ENCODE data around the gene ADGRD1.

The ADGRD1 gene

DNA sequence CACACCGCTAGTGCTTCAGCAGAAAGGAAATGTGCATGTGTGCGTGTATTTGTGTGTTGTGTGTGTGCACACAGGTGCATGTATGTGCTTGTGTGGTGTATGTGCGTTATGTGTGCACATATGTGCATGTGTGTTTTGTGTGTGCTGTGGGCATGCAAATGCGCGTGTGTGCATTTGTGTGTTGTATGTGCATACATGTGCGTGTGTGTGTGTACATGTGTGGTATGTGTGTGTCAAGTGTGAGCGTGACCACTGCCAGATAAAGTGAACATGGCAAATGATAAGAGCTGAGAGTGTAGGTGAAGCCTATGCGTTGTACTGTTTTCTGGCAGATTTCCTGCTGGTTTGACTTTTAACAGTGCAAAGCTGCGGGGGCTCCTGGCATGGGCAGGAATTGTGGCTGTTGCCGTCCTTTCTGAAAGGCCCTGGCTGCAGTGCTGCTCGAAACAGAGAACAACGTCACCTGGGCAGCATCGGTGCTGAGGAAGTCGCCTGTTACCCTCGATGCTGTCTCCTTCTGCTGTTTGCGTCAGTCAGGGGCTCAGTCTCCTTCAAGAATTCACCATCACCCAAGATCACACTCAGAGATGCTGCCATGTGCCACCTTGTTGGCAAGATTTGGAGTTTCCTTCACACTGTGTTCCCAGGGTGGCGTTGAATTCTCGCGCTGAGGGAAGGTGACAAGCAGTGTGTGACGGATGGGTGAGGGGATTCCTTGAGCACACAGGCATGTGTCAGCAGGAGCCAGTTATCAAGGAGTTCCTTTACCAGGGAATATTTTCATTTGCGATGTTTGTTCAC lies 56.1 kb downstream of the ADGRD1 start:
- Histone ChIP-seq H3K27ac (ENCODE audit: low read length) (no peak overlapping the region), H3K27me3 (ENCODE audit: insufficient read depth, low read length, poor library complexity) (no peaks in the 10 kb centered on the region), H3K79me2 (ENCODE audit: insufficient read depth, low read length) (no peaks in the 10 kb centered on the region), H3K4me1 (ENCODE audit: insufficient read depth, low read length) (no peaks in the 10 kb centered on the region), H3K36me3 (ENCODE audit: insufficient read depth, low read length) (no peaks in the 10 kb centered on the region), H3K9ac (ENCODE audit: low read depth, low read length) (no peak overlapping the region), H3K4me3 (ENCODE audit: low read depth in 1 of 2, low read length in 2 of 2) (no peak overlapping the region), H3K4me2 (ENCODE audit: insufficient read depth, low read length) (no peak overlapping the region), H3K9me3 (ENCODE audit: insufficient read depth, low read length, severe bottlenecking) (no peaks in the 10 kb centered on the region), H4K20me1 (ENCODE audit: insufficient read depth, low read length) (no peaks in the 10 kb centered on the region), H2AFZ (ENCODE audit: low read depth, low read length) (no peak overlapping the region)
- TF ChIP-seq, protein P1, sequence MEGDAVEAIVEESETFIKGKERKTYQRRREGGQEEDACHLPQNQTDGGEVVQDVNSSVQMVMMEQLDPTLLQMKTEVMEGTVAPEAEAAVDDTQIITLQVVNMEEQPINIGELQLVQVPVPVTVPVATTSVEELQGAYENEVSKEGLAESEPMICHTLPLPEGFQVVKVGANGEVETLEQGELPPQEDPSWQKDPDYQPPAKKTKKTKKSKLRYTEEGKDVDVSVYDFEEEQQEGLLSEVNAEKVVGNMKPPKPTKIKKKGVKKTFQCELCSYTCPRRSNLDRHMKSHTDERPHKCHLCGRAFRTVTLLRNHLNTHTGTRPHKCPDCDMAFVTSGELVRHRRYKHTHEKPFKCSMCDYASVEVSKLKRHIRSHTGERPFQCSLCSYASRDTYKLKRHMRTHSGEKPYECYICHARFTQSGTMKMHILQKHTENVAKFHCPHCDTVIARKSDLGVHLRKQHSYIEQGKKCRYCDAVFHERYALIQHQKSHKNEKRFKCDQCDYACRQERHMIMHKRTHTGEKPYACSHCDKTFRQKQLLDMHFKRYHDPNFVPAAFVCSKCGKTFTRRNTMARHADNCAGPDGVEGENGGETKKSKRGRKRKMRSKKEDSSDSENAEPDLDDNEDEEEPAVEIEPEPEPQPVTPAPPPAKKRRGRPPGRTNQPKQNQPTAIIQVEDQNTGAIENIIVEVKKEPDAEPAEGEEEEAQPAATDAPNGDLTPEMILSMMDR (IDR thresholded peaks at IDR 0.05; ENCODE audit: borderline replicate concordance, extremely low read depth, low read length, poor library complexity, severe bottlenecking): no peak
- TF ChIP-seq EZH2 (IDR thresholded peaks at IDR 0.05; ENCODE audit: borderline replicate concordance, low read depth, low read length, severe bottlenecking): no peak
- DNase-seq: no peak
- ATAC-seq (ENCODE audit: insufficient read depth, low read depth): no peak

DNA sequence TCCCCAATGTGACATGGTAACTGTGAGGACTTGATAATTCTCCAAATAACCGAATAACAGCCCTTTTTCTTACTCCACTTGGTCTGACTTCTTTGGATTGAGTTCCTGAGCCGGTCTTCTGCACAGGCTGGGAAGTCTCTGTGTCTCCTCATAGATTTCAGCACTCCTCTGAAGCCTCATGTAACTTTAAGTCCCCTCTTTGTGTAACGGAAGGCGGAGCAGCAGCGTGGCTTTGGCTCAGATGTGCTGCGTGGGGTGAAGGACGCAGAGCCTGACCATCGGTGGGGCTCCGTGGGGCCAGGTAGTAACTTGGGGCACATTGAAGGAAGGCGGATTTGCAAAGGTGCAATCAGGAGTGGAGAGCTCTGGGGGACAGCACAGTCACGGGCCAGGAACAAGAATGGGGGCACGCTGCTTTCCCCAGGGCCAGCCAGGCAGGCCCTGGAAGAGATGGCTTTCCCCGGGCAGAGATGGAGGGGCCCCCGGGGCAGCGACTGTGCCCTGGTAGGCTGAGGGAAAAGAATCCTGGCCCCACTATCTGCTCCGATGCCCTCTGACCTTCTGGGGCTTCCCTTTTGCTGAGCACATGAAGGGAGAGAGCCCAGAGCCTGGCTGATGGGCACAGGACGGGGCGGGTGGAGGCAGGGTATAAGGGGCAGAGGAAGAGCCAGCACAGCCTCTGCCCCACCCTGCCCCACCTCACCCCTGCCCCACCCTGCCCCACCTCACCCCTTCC lies 56.9 kb downstream of the ADGRD1 start:
- Histone ChIP-seq H3K4me3 (ENCODE audit: low read depth in 1 of 2, low read length in 2 of 2) (no peak overlapping the region), H3K4me1 (ENCODE audit: insufficient read depth, low read length) (no peaks in the 10 kb centered on the region), H3K79me2 (ENCODE audit: insufficient read depth, low read length) (no peaks in the 10 kb centered on the region), H3K27ac (ENCODE audit: low read length) (no peak overlapping the region), H3K9me3 (ENCODE audit: insufficient read depth, low read length, severe bottlenecking) (no peaks in the 10 kb centered on the region), H2AFZ (ENCODE audit: low read depth, low read length) (no peak overlapping the region), H3K27me3 (ENCODE audit: insufficient read depth, low read length, poor library complexity) (no peaks in the 10 kb centered on the region), H3K9ac (ENCODE audit: low read depth, low read length) (no peak overlapping the region), H4K20me1 (ENCODE audit: insufficient read depth, low read length) (no peaks in the 10 kb centered on the region), H3K4me2 (ENCODE audit: insufficient read depth, low read length) (no peak overlapping the region), H3K36me3 (ENCODE audit: insufficient read depth, low read length) (no peaks in the 10 kb centered on the region)
- no peak for DNase-seq
- no peak for ATAC-seq (ENCODE audit: insufficient read depth, low read depth)
- TF ChIP-seq, protein P1 (IDR thresholded peaks at IDR 0.05; ENCODE audit: borderline replicate concordance, extremely low read depth, low read length, poor library complexity, severe bottlenecking): no peak
- TF ChIP-seq EZH2 (IDR thresholded peaks at IDR 0.05; ENCODE audit: borderline replicate concordance, low read depth, low read length, severe bottlenecking): no peak

GRCh38 chr12:131011165-131012079 lies 57.7 kb downstream of the ADGRD1 start:
- H3K79me2 ChIP-seq (ENCODE audit: insufficient read depth, low read length): no peaks in the 10 kb centered on the region
- DNase-seq: no peak
- H3K27me3 ChIP-seq (ENCODE audit: insufficient read depth, low read length, poor library complexity): no peaks in the 10 kb centered on the region
- no peak overlapping the region for H3K27ac ChIP-seq (ENCODE audit: low read length)
- no peaks in the 10 kb centered on the region for H3K36me3 ChIP-seq (ENCODE audit: insufficient read depth, low read length)
- H3K4me3 ChIP-seq (ENCODE audit: low read depth in 1 of 2, low read length in 2 of 2): no peak overlapping the region
- no peaks in the 10 kb centered on the region for H3K4me1 ChIP-seq (ENCODE audit: insufficient read depth, low read length)
- H4K20me1 ChIP-seq (ENCODE audit: insufficient read depth, low read length): no peaks in the 10 kb centered on the region
- no peaks in the 10 kb centered on the region for H3K9me3 ChIP-seq (ENCODE audit: insufficient read depth, low read length, severe bottlenecking)
- H2AFZ ChIP-seq (ENCODE audit: low read depth, low read length): no peak overlapping the region
- no peak overlapping the region for H3K4me2 ChIP-seq (ENCODE audit: insufficient read depth, low read length)
- no peak overlapping the region for H3K9ac ChIP-seq (ENCODE audit: low read depth, low read length)
- ATAC-seq (ENCODE audit: insufficient read depth, low read depth): no peak
- TF ChIP-seq, protein P1 (IDR thresholded peaks at IDR 0.05; ENCODE audit: borderline replicate concordance, extremely low read depth, low read length, poor library complexity, severe bottlenecking): no peak
- TF ChIP-seq EZH2 (IDR thresholded peaks at IDR 0.05; ENCODE audit: borderline replicate concordance, low read depth, low read length, severe bottlenecking): no peak

Measured in DND-41 (cell line).